NOMO-1 (cell line): Measurements from ENCODE around the gene HNF4A.

ENCODE experiments used
- DNase-seq, 2 experiments: peaks; one replicate each; lab custom pipeline; 2025; ENCODE audit not compliant: unreplicated experiment in 2 of 2; lab: John Stamatoyannopoulos, UW

The HNF4A gene

DNA sequence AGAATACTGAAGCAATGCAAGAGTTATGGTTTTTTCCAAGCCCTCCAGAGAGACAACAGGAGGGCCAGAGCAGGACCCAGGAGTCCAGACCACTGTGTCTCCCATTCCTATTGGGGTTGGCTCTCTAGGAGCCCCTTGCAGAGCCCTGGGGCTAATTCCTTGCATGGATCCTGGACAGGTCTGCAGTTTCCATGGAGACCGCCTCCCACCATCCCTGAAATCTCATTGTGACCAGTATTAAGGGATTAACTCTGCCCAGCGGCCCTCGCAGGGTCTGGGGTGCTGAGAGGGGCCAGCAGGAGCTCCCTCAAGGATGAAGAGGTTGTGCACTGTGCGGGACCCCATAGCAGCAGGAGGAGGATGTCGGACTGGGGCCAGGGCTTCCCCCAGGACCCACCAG is 34.8 kb downstream of the HNF4A start:
- DNase-seq: no peak

DNA sequence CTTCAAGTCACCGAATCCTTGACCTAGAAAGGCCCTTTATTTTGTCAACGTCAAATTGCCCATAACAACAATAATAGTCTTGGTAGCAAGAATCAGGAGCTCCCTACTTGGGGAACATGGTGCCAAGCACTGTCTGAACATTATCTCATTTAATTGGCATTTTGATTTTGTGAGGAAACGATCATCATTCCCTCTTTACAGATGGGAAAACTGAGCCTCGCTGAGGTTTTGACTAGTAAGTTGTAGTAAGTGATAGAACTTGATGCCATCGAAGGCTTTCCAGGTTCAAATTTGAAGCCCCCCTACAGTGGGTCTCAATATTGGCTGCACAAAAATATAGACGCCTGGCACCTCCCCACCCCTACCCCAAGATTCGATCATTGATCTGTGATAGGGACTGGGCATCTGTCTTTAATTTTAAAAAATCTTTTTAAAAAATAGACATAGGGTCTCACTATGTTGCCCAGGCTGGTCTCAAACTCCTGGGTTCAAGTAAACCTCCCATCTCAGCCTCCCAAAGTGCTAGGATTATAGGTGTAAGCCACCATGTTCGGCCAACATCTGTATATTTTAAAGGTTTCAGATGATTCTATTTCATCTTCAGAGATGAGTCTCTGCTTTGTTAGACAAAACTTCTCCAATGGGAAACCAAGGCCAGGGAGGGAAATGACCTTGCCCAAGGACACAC is 36.7 kb downstream of the HNF4A start:
- DNase-seq: no peak

DNA sequence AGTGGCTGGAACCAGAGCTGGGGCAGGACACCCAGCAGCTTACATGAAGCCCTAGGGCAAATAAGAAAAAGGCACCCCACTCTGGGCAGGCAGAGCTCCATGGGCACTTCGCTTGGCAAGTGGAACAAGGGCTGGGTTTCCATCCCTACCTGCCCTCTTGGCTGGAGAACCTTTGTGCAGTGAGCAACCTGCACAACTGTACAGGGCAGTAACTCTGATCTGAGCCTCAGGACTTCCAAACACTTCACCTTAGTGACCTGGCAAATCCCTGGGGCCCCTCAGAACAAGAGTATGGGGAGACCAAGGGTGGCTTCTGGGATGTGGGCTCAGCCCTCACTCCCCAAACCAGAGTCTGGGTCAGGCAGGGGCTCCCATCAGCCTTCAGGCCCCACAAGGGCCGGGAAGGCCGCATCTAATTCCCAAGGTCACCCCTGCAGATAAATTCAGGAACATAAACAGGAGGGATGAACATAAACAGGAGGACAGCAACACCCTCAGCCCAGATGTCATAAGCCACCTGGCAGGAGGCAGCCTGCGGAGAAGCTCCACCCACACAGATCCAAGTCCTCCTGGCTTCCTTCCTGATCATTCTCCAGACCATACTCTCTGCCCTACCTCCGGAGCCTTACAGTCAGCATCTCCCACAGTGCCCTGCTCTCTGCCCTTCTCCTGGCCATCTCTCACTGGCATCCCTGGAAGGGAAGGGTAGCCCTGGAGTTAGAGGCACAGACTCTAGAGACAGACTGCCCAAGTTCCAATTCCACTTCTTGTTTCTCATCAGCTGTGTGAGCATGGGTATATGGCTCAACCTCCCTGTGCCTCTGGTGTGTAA is 37.5 kb downstream of the HNF4A start:
- no peak for DNase-seq

DNA sequence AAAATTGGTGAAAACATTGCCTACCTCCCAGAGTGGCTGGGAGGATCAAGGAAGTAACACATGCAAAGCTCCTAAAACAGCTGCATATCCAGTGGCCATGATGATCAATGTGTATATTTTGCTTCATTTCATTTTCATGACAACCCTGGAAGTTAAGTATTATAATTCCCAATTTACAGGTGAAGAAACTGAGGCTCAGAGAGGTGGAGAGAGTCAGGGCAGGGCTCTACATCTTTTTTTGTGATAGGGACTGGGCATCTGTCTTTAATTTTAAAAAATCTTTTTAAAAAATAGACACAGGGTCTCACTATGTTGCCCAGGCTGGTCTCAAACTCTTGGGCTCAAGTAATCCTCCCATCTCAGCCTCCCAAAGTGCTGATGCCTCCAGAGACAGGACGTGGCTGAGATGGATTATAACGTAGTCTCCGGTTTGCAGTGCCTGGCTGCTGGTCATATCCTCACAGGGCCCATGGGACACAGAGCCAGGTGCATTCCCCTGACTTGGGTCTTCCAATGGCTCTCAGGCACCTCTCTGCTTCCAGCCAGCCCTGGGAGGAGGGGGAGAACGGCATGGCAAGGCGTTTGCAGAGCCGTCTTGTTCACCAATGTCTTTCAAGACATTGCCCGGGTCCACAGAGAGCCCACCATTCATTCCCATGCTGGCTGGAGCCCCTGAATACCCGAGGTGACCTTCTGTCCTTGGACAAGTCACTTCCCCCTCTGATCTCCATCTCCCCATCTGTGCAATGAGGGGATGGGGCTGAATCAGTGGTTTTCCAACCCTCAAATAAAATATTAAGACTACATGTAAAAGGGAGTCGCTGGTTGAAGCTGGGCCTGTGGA is 38.3 kb downstream of the HNF4A start:
- DNase-seq: no peak

GRCh38 chr20:44394452-44394701 is 38.9 kb downstream of the HNF4A start:
- DNase-seq: no peak

- DNase-seq: peak; percentile 46 to 56
These were observed 39.4 kb downstream of the HNF4A start for GRCh38 chr20:44394702-44395460.

GRCh38 chr20:44395461-44396340 is 40.2 kb downstream of the HNF4A start:
- DNase-seq: no peak

GRCh38 chr20:44396369-44397130 is 41.1 kb downstream of the HNF4A start:
- DNase-seq: no peak

DNA sequence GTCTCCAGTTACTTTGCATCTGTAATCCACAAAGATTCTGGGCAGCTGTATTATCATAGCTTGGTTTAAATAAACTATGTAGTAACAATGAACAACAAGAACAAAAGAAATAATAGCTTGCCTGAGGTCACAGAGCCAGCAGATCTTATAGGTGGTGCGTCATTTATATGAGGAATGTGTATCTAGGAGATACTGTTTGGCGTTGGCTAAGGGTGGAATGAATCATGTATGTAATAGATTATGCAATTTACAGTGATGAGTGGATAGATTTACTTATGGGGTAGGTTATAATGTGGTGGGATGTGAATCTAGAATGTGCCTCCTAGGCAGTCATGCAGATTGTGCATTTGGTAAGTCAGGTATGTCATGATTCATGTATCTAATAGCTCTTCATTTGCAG is 42.8 kb downstream of the HNF4A start:
- DNase-seq: no peak

DNA sequence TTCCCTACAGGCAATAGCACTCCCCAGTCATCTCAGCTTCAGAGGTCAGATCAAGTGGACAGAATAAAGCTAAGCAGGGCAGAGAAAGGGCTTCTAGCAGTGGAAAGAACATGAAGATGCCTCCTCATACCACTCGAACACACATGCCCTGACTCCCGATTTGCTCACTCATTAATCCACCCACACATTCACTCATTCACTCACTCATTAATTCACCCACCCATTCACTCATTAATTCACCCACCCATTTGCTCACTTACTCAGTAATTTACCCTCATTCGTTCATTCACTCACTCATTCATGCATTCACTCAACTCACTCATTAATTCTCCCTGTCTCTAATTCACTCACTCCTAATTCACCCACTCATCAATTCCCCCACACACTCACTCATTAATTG is 43.9 kb downstream of the HNF4A start:
- DNase-seq: no peak

- no peak for DNase-seq
These were observed 45.1 kb downstream of the HNF4A start for GRCh38 chr20:44400671-44400969.

GRCh38 chr20:44400970-44401769 is 45.7 kb downstream of the HNF4A start:
- no peak for DNase-seq

GRCh38 chr20:44401770-44402390 is 46.4 kb downstream of the HNF4A start:
- DNase-seq: no peak

GRCh38 chr20:44402391-44403193 is 47.1 kb downstream of the HNF4A start:
- no peak for DNase-seq

GRCh38 chr20:44403194-44404112 is 48.0 kb downstream of the HNF4A start:
- DNase-seq: no peak
